ENCODE results near the gene MXD3. TPM values are rescaled to one million over a fixed set of nuclear protein-coding genes. Genes with fewer than 3 reads are reported as not detected.

MXD3 gene
- total RNA-seq, 4 donors from 2014 or later, result 2.0 to 11.7 (median 7.8) TPM

GRCh38 chr5:177311392-177311722 lies 341 bp downstream of the MXD3 start:
- no peaks in the 10 kb centered on the region for H3K9me3 ChIP-seq

DNA sequence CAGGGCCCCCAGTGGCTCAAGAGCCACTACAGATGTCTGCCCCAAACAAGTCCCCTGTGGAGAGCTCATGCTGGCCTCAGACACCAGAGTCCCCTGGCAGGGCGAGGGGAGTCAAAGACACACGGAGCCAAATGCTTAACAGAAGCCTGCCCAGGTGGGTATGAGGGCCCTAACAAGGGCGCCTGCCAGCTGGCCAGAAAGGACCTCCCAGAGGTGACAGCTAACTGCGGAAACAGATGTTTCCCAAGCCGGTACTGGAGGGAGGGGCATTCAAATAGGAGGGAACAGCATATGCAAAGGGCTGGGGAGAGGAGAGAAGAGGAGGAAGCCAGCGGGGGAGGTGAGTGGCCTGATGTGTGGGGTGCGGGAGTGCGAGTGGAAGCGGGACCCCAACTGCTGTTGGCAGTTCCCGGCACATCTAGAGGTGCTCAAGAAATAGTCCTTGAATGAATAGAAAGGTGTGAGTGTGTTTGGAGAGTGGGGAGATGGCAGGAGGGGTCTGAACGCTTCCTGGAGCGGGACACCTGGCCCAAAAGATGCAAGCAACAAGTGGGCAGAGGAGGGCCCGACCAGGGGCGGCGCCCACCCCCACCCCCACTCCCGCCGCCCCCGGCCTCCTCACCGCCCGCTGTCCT lies 824 bp downstream of the MXD3 start:
- no peak overlapping the region for H3K27ac ChIP-seq
- H3K4me3 ChIP-seq (replicated peaks in 1 of 3), result no peak overlapping the region
- no peak for TF ChIP-seq POLR2A (IDR thresholded peaks at IDR 0.05)
- TF ChIP-seq, protein P1, sequence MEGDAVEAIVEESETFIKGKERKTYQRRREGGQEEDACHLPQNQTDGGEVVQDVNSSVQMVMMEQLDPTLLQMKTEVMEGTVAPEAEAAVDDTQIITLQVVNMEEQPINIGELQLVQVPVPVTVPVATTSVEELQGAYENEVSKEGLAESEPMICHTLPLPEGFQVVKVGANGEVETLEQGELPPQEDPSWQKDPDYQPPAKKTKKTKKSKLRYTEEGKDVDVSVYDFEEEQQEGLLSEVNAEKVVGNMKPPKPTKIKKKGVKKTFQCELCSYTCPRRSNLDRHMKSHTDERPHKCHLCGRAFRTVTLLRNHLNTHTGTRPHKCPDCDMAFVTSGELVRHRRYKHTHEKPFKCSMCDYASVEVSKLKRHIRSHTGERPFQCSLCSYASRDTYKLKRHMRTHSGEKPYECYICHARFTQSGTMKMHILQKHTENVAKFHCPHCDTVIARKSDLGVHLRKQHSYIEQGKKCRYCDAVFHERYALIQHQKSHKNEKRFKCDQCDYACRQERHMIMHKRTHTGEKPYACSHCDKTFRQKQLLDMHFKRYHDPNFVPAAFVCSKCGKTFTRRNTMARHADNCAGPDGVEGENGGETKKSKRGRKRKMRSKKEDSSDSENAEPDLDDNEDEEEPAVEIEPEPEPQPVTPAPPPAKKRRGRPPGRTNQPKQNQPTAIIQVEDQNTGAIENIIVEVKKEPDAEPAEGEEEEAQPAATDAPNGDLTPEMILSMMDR (IDR thresholded peaks at IDR 0.05), result no peak
- H3K27me3 ChIP-seq, result no peaks in the 10 kb centered on the region
- no peak for DNase-seq
- no peaks in the 10 kb centered on the region for H3K9me3 ChIP-seq
- peaks cover 7 to 11% of the 10 kb centered on the region in 2 donors for H3K36me3 ChIP-seq
- intact Hi-C loops (cut with DNase I), result loop anchor here (5.0 kb wide), 3 partner anchors 41 to 184 kb away; partner anchors contain the start of gene LMAN2
- H3K4me1 ChIP-seq, result peaks cover 14 to 20% of the 10 kb centered on the region in 2 donors
- WGBS, 2 donors, result 19% methylated on average over 14 to 19 of the region's 20 CpGs

More at GRCh38 chr5:177311392-177311722, 341 bp downstream of the MXD3 start:
- H3K27me3 ChIP-seq, result no peaks in the 10 kb centered on the region
- peaks cover 14 to 20% of the 10 kb centered on the region in 2 donors for H3K4me1 ChIP-seq
- peak overlapping the region in 1 of 3 donors; percentile 40 for H3K4me3 ChIP-seq (replicated peaks in 1 of 3)
- peak in 1 of 2 donors; percentile 30 for DNase-seq
- peaks cover 7 to 11% of the 10 kb centered on the region in 2 donors for H3K36me3 ChIP-seq
- no peak overlapping the region for H3K27ac ChIP-seq
- TF ChIP-seq, protein P1 (IDR thresholded peaks at IDR 0.05), result no peak
- TF ChIP-seq POLR2A (IDR thresholded peaks at IDR 0.05), result no peak
- WGBS, 2 donors, result 2 to 3% methylated on average over 8 to 10 of the region's 23 CpGs
- intact Hi-C loops (cut with DNase I), result loop anchor here (5.0 kb wide), 3 partner anchors 41 to 184 kb away; partner anchors contain the start of gene LMAN2

DNA sequence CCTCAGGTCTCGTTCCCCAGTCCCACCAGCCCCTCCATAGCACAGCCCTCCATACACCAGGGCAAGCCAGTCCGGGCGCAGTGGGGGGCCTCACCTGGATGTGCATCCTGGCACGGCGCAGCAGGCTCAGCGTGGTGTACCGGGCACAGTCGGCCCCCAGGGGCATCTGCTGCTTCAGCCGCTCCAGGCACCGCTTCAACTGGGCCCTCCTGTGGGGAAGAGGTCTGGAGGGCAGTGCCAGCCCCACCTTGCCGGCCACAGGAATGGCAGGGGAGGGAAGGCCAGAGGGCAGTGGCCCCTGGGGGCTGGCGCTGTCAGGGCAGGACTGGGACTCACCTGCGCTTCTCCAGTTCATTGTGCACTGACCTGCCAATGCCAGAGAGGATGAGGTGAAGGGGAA lies 1.4 kb downstream of the MXD3 start:
- TF ChIP-seq, protein P1 (IDR thresholded peaks at IDR 0.05), result no peak
- no peak for TF ChIP-seq POLR2A (IDR thresholded peaks at IDR 0.05)
- no peak for DNase-seq
- 87 to 94% methylated on average over 6 to 13 of the region's 13 CpGs for WGBS, 2 donors
- Histone ChIP-seq H3K27me3 (no peaks in the 10 kb centered on the region), H3K4me1 (peaks cover 14 to 20% of the 10 kb centered on the region in 2 donors), H3K4me3 (replicated peaks in 1 of 3) (no peak overlapping the region), H3K27ac (no peak overlapping the region), H3K36me3 (peaks cover 7 to 15% of the 10 kb centered on the region in 2 donors), H3K9me3 (no peaks in the 10 kb centered on the region)
- intact Hi-C loops (cut with DNase I), result loop anchor here (5.0 kb wide), 3 partner anchors 42 to 183 kb away; partner anchors contain the start of gene LMAN2

- TF ChIP-seq POLR2A (IDR thresholded peaks at IDR 0.05), result no peak
- TF ChIP-seq, protein P1 (IDR thresholded peaks at IDR 0.05), result peak in 5 of 6 experiments; percentile 68 to 81 (median 70)
- no peak overlapping the region for H3K4me3 ChIP-seq (replicated peaks in 1 of 3)
- intact Hi-C loops (cut with DNase I), result loop anchor here (5.0 kb wide), 4 partner anchors 43 to 197 kb away; partner anchors contain the start of gene LMAN2
- no peaks in the 10 kb centered on the region for H3K9me3 ChIP-seq
- 75 to 87% methylated on average over 9 of the region's 10 CpGs for WGBS, 2 donors
- no peak overlapping the region for H3K27ac ChIP-seq
- H3K4me1 ChIP-seq, result peaks cover 19 to 27% of the 10 kb centered on the region in 2 donors
- peaks cover 7 to 16% of the 10 kb centered on the region in 2 donors for H3K36me3 ChIP-seq
- DNase-seq, result peak; percentile 60 to 67
- no peaks in the 10 kb centered on the region for H3K27me3 ChIP-seq
These were observed 2.1 kb downstream of the MXD3 start for GRCh38 chr5:177309351-177310191.
